UCSD-AML1 (cell line): ENCODE results near the gene MS4A4A.
"Not testable (repeated sequence)": the region's sequence is repeated elsewhere in the genome, so short reads cannot be mapped to it uniquely, and the experiment has no call there.

Experiments used
- DNase-seq: peaks from one replicate; lab custom pipeline; 2025; ENCODE audit not compliant: unreplicated experiment; lab: John Stamatoyannopoulos, UW

MS4A4A gene

GRCh38 chr11:60301884-60302283, 21.4 kb downstream of the MS4A4A start:
- DNase-seq: not testable (repeated sequence)

- DNase-seq: no peak
Observed at GRCh38 chr11:60303661-60304060, 23.2 kb downstream of the MS4A4A start.

DNA sequence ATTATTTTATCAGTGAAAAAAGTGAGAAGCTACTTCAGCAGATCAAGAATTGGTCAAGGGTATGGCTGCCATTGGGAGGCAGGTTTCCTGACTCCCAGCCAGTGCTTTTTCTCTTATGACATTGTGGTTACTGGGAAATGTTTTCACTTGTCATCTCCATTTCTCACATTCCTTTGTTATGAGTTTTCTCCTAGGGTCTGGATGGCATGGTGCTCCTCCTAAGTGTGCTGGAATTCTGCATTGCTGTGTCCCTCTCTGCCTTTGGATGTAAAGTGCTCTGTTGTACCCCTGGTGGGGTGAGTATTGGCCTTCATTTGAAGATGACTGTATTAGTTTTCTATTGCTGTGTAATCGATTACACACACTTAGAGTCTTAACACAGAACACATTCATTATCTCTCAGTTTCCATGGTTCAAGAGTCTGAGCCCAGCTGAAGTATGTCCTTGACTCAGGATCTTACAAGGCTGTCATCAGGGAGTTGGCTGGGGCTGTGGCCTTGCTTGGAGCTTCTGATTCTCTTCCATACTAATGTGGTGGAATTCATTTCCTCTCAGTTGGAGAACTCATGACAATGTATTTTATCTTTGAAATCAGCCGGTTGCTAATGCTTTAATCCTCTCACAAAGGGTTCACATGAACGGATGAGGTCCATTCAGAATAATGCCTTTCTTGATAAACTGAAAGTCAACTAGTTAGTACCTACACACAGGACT, 25.6 kb downstream of the MS4A4A start:
- DNase-seq: no peak

DNA sequence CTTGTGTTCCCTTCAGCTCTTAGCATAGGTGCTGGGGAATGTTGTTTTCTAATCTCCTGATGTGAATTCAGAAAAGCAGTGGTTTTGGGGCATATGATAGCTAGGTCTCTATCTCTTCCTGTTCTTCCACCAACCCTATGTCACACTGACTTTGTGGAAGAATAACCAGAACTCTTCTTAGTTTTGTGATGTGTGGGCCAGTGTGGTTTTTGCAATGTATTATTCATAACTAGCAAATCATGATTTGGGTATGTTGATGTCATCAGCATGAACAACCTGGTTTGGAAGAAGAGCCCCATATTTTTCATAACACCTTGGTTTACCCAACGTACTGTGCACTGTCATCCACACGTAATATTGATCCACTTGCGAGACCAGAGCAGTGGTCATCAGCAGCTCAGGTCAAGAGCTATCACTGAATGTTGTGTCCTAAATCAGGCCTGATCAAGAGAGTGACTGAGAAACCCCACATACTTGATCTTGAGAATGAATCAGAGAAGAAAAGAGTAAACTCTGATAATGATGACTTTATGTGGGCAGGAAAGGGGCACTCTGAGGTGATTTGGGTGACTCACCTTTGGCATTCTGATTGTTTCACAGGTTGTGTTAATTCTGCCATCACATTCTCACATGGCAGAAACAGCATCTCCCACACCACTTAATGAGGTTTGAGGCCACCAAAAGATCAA, 27.2 kb downstream of the MS4A4A start:
- no peak for DNase-seq

DNA sequence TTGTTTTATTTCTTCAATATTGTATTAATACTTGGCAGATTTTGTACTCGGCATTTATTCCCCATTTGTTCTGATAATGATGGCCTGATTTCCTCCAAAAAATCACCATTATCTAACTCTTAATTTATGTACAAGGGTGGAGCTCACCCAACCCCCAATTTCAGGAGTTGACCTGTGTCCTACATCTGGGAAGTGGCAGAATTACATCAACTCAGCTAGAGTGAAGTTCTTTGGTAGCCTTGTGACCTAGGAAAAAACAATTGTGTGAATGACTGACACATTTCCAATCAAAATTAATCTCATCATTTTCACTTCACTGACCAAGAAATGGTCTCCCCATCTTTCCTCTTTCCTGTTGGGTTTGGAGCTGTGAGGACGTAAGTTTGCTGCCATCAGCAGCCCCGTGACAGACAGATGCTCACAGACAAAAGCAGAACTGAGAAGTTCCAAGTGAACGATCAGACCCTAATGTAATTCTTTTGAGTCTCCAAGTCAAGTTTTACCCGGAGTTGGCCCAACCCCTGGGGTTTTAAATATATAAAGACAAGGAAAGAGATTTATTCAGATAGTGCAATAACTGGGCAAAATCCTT, 30.0 kb downstream of the MS4A4A start:
- DNase-seq: no peak

DNA sequence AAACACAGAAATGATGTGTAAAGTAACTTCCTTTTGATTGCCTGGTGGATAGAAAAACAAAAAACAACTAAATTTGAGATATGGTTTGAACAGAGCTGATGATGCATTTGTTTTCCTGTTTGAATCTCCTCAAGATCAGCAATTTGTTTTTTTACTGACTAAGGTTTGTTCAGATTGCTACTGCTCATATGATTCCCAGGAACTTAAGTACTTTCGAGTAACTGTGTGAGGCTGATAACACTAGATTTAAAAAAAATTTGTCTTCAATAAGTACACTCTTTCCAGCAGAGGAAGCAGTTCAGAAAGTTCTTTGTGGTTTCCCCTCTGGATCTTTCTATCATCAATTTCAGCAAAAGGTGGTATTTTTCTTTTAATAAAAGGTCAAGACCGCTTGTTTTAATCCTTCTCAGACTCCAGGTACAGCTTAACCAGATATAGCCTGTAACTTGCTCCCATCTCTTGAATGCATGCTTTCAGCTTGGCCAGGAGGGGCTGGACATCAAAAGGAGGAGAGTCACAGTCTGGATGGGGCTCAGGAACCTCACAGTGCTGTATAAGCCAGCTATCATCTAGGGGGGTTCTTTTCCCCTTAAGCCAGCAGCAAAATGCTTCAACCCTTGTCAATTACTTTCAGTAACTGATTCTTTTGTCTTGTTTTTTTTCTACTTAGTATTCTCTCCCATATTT, 34.3 kb downstream of the MS4A4A start:
- DNase-seq: no peak

GRCh38 chr11:60315871-60316270, 35.4 kb downstream of the MS4A4A start:
- no peak for DNase-seq

DNA sequence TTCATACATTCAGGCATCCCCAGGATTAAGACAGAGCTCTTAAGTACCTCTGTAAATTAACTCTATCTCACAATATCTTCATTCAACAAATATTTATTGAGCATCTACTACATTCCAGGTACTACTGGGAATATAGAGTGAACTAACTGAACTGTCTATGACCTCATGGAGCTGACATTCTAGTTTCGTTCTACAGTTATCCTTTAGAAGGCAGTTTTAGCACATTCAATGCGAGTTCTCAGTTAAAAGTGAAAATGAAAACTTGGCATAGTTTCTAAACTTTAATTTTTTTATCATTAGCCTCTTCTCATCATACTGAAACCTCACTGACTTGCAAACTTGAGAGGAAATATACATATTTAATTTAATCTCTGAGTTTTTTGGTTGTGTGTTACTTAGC, 35.9 kb downstream of the MS4A4A start:
- no peak for DNase-seq

- DNase-seq: no peak
Observed at GRCh38 chr11:60318726-60319125, 38.3 kb downstream of the MS4A4A start.

DNA sequence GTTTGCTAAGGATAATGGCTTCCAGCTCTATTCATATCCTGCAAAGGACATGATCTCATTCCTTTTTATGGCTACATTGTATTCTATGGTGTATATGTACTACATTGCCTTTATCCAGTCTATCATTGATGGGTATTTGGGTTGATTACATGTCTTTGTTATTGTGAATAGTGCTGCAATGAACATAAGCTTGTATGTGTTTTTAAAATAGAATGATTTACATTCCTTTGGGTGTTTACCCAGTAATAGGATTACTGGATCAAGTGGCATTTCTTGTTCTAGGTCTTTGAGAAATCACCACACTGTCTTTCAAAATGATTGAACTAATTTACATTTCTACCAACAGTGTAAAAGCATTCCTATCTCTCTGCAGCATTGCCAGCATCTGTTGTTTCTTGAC, 40.6 kb downstream of the MS4A4A start:
- no peak for DNase-seq

GRCh38 chr11:60326955-60327354, 46.5 kb downstream of the MS4A4A start, which contains the start of gene MS4A6E:
TSS of gene MS4A6E (plus strand) at chr11:60327255. CDS start at chr11:60334896, 7,641 bp downstream.
- DNase-seq: no peak

DNA sequence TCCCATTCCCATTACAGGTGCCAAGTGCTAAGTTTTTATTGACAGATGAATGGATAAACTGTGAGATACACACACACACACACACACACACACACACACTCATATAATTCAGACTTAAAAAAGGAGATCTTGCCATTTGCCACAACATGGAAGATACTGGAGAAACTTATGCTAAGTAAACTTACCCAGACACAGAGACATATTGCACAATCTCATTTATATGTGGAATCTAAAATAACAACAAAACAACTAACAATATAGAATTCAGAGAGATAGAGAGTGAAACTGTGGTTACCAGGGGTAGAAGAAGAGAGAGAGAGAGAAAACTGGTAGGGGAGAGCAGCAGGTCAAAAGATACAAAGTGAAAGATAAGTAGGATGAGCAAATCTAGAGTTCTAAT, 48.0 kb downstream of the MS4A4A start:
- no peak for DNase-seq

DNA sequence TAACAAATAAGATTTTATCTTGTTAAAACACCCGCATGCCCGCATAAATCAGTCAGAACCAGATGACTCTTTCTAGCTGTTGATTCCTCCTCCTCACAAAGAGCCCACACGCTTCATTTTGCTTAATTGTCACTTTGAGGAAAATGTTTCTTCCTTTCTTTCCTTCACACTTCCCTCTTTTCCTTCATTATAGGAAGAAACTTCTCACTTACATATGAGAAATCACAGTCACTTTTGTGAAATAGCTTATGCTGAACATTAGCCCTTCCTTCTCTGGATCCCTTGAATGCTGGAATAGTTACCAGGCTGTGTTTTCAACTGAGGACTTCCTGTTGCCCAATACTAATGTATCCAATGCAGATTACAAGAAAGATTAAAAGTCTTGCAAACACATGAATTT, 52.4 kb downstream of the MS4A4A start:
- DNase-seq: no peak

- DNase-seq: peak; percentile 43
Observed at GRCh38 chr11:60334005-60334620, 53.6 kb downstream of the MS4A4A start.

- no peak for DNase-seq
Observed at GRCh38 chr11:60336767-60337391, 56.4 kb downstream of the MS4A4A start.

- DNase-seq: no peak
Observed at GRCh38 chr11:60338053-60338452, 57.6 kb downstream of the MS4A4A start.

- DNase-seq: no peak
Observed at GRCh38 chr11:60339356-60339755, 58.9 kb downstream of the MS4A4A start.

DNA sequence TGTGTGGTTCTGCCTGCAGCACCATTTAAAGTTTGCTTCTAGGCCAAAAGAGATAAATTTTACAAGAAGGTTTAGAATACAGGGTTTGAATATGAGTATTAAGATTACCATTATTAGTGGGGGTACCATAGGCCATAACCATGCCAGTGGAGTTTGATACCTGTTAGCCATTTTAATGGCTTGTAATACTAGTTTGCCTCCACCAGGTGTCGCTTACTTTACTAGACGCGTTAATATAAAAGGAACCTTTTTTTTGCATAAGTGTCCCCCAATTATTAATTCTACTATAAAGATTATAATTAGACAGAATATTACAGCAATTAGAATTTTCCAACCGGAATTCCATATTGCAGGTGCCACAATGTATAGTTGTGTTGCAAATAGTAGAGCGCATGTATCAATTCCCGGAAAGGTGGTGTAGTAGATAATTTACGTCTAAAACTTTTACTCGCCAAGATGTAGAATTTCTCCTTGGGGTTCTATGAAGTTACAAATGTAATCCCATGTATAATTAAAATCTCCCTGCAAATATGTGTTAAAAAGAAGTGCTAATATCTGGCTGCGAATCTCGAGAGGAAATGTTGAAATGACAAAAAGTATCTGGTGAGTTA, 62.7 kb downstream of the MS4A4A start:
- no peak for DNase-seq

- DNase-seq: no peak
Observed at GRCh38 chr11:60344146-60344545, 63.7 kb downstream of the MS4A4A start.

GRCh38 chr11:60345489-60345888, 65.0 kb downstream of the MS4A4A start:
- peak; percentile 29 for DNase-seq
